Activated CD4-positive, alpha-beta T cell treated with anti-CD3 and anti-CD28 coated beads for 24 hours (primary cell): ENCODE data around the gene MYO1A.
"Not testable (repeated sequence)": the region's sequence is repeated elsewhere in the genome, so short reads cannot be mapped to it uniquely, and the experiment has no call there.

Experiments
- DNase-seq, 2 donors: peaks; one replicate each; pipeline ENCODE4 v3.0.0-alpha.2; 2020; ENCODE audit warnings: low read depth in 2 of 2

The MYO1A gene

DNA sequence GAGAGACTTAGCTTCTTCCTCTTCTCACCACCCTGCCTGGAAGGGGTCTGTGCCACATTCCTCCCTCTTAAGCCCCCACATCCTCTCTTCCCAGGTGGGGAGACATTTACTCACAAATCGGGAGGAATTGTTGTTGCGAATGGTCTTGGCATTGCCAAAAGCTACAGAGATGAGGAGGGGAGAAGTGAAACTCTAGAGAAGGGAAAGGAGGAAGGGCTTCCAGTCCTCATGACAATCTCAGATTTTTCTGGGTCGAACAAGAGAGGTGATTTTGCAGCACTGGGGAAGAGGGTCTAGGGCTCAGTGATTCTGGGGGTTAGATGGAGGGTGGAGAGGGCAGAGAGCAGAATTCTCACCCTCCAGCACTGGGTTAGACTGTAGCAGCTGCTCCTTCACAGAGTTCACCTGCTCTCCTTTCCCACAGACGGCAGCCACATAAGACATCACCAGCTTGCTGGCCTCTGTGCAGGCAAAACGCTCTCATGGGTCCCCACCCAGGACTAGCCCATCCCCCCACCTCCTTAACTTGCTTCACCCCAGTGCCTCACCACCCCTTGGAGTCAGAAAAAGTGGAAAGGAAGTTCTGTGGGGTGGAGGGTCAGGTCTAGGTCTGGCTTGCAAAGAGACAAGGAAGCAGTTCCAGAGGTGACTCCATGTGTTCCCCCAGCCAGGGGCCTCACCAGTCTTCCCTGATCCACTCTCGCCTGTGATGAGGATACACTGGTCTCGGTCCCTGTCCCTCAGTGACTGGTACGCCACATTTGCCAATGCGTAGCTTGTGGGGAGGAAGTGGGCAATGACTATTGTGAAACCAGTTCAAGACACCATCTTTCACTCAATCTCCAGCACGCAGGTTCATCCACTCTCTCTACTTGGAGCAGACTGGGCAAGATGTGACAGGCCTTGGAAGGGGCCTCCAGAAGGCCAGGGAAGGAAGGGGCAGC lies 2.7 kb downstream of the MYO1A start:
- no peak for DNase-seq

DNA sequence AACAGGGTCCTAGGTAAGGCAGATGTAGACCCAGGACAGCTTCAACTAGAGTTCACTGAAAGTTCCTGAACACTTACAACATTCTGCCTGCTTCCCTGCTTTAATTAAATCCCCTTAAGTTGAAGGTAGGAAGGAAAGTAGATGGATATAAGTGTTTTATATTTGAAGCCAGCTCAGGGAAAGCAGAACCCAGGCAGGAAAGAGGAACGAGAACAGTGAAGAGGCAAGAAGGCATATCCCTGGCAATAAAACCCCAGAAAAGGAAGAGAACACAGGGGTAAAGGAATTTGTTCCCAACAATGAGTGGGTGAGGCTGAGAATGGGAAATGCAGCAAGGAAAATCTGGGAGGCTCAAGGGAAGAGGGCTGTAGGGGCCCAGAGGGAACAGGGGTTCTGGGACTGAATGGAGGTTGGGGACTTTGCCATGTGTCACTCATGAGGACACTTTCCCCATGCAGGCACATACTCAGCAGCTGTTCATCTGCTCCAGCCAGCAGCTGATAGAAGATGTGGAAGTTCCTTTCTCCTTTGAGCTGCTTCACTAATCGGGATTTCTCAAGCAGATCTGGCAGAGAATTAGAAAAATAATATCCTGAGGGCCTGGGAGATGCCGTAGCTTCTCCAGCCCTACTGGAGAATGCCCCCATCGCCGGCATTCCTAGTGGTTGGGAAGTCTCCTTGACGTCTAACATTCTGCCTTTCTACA lies 3.7 kb downstream of the MYO1A start:
- no peak for DNase-seq

DNA sequence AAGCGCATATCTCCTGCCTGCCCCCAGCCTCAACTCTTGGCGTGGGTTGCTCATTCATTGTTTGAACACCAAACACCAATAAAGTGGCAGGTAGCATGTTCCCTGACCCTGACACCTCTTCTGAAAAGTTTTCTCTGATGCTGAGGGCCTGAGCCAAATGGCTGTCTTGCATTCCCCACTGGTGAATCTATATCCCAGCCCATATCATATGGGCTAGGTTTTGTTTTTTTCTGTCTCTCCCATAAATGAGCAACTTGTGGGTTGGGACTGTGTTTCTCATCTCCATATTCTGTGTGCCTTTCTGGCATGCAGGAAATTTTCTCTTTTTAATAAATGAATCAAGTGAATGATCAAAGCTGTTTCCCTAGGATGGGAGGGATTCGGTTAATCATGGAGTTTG lies 5.0 kb downstream of the MYO1A start:
- DNase-seq: no peak

DNA sequence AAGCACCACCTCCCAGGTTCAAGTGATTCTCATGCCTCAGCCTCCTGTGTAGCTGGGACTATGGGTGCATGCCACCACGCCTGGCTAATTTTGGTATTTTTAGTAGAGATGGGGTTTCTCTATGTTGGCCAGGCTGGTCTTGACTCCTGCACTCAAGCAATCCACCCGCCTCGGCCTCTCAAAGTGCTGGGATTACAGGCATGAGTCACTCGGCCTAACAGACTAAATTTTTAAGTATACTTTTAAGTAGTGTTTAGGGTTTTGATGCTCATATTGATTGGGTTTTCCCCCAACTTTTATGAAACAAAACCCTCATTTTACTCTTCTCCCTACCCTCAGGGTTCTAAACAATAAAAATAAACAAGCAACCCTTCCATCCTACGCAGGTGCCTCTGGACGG lies 5.5 kb downstream of the MYO1A start:
- DNase-seq: no peak

DNA sequence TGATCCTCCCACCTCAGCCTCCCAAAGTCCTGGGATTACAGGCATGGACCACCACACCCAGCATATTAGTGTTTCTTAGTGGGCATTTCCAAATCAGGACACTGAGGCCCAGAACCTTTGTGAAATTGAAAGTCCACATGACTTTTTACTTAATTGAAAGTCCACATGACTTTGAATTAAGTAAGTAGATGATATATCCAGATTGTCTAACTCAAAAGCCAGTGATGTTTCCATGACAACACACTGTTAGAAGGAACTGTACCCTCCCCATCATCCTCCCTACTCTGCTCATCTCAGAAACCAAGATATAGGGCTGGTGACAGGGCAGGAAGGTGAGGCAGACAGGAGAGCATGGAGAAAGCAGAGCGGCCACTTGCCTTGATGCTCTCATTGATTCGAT lies 7.2 kb downstream of the MYO1A start:
- no peak for DNase-seq

DNA sequence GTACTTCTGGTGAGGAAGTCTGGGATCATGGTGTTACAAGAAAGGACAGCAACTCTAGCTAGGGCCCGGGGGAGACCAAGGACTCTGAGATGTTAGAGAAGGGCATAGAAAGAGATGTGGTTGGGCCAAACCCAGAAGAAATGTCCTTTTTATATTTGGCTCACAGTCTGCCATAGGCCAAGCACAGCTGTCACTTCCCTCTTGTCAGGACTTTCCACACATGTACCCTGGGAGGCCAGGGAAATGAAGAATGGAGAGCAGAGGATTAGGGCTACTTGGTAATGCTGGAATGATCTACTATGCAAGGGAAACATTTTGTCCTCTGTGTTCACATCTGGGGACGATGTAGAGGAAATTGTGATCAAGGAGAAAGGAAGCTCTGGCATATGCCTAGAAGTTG lies 9.2 kb downstream of the MYO1A start:
- no peak for DNase-seq

DNA sequence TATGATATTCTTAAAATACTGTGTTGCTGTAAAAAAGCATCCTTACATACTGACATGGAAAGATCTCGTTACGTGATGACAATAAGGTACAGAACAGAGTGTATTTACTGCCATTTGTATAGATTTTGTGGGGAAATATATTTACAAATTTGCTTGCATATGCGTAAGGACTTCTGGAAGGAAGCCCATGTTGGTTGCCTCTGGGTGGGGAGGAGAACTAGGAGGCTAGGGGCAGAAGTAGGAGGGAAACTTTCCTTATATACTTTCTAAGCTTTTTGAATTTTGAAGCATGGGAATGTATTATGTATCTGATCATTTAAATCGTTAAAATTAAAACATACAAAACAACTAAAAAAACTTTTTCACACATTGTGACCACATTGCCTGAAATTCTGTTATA lies 9.7 kb downstream of the MYO1A start:
- DNase-seq: no peak

DNA sequence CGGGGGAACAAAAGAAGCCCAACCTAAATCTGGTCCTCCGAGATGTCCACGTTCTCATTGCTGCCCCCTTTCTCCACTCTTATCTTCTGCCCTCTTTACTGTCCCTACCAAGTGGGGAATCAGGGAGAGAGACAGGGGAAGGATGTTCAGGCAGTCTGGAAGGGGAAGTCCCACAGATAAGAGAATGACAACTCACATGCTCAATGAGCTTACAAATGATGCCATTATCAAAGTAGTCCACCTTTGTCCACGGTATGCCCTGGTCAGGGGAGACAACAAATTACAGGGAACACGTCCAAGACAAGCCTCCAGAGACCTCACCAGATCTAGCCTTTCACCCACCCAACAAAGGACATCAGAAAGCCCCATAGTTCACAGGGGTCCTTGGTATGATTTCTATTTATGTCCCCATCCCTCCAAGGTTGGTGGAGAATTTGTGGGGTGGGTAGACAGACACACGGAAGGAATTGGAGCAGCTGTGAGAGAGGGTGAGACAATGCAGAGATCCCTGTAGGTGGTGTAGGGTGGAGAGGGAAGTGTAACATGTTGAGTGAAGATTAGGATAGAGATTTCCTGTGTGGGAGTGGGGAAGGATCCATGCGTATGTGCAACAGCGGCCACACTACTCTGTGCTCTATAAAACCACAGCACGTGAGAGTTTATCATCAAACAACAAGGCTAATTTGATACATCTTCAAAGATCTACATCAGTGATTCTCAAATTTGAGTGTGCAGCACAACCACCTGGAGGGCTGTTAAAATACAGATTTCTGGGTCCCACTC lies 10.7 kb downstream of the MYO1A start:
- DNase-seq: no peak

DNA sequence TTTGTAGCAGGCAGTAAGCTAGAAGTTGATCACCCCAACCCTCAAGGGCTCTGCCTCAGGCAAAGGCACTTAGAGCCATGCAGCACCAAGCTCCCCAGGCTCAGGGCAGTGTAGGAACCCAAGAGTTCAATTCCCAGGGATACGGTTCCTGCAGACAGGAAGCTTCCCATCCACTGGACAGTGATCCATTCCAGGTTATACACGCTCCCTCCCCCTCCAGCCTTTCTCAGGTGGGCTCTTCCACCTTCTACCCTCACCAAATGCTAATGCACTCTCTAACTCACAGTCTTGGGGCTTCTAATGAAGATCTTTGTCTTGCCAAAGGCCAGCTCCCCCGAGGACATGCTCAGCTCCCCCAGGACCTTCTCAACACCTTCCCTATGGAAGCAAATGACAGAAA lies 12.7 kb downstream of the MYO1A start:
- no peak for DNase-seq

DNA sequence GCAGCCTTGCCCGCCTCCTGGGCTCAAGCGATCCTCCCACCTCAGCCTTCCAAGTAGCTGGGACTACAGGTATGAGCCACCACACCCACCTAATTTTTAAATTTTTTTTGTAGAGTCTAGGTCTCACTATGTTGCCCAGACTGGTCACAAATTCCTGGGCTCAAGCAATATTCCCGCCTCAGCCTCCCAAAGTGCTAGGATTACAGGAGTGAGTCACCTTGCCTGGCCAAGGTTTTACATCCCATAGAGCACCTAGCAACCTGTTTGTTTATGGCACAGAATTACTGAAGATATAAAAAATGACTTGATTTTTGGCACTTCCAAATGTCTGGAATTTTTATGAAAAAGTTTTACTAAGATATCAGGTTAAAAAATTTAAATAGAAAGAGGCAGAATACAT lies 16.5 kb downstream of the MYO1A start:
- no peak for DNase-seq

DNA sequence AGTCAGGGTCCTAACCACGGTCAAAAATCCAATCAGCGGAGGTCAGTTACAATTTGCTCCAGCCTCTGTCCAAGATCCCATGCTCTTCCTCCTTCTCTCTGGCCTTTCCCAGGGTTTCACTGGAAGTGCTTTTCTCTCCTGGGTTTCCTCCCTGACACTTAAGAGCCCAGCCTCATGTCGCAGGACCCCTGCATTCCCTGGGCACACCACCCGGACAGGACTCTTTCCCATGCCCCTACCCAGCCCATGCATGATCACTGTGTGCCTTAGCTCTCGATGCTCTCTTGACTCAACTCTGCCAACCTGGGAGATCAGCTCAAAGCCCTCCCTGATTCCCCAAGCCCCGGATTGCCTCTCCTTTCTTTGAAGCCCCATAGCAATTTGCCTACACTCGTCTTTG lies 18.1 kb downstream of the MYO1A start:
- no peak for DNase-seq

DNA sequence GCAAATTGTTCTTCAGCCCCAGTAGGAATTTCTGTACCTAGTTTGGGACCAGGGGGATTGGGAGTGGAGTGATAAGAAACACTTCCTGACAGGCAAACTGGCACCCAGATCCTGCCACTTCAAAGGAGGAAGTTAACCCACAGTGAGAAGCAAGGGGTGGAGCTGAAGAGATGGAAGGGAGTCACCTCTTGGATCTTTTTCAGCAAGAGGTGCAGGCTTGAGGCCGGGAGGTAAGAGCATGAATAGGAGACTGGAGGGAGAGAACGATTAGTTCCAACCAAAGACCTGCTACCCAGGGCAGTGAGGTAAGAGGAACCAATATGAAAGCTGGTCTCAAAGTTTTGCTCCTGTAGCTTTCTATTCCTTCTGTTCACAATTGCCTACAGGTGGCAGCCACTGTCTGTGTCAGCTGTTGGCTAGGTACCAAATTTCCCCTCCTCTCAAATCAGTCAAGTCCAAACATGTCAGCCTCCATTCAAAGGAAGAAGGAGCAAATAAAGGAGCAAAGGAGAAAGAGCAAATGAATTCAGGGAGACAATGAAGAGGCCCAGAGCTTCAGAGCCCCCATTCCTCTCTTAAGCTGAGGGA lies 18.7 kb downstream of the MYO1A start:
- DNase-seq: no peak

DNA sequence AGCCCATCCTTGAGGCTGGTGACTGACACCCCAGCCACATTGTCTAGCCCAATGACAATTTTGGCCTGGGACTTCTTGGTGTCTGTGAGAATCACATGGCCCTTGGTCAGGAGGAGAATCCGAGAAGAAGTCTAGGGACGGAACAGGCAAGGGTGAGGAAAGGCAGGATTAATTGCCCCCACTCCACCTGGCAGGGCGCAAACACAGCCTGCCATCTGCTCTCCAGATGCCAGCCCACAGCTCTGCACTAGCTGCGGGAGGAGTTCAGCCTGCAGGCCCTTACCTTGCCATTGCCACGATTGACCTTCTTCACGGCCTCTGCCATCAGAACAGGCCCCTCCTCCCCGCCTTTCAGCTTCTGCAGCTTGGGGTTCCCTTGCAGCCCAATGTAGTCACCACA lies 20.5 kb downstream of the MYO1A start:
- DNase-seq: no peak

DNA sequence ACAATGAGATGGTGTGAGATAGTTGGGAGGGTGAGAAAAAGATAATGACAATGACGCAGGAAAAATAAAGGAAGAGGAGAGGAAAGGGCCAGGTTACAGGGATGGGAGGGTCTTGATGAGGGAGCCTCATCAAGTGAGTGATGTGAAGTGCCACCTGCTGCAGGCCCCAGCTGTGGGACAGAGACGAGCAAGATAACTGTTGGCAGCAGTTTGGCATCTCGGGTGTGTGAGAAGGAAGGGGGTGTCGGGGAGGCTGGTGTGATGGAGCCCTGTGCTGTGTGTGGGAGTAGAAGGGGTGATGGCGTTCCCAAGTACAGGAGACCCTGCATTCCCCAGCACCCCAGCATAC lies 22.1 kb downstream of the MYO1A start:
- no peak for DNase-seq

DNA sequence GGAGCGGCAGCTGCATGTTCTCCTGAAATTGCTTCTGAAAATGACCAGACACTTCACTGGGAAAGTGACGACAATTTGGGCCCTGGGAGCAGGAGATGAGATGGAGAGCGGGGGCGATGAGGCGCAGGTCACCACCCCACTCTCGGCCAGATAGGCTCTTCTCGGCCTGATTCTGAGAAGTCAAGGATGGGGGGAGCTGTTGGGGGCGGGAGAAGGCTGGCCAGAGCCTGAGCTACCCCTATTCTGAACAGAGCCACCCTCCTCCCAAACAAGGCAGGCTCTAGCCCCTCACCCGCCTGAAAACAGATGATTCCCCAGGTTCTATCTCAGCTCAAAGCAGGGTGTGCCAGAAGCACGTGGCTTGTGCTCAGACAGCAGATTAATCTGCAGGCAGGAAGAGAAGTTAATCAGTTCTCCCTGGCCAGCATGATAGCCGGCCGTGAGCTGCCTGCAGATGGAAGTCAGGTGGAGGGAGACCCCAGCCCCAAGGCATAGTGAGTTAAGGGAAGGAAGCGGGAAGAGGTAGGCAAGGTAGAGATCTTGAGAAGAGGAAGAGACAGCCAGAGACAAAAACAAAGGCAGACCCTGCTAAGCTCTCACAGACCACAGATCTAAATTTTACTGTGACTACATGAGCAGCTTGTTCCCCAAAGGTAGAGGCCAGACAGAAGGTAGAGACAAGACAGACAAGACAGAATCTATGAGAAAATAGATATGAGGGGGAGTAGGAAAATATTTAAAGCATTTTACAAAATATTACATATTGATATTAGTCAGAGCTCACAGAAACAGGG lies 22.7 kb downstream of the MYO1A start:
- no peak for DNase-seq

DNA sequence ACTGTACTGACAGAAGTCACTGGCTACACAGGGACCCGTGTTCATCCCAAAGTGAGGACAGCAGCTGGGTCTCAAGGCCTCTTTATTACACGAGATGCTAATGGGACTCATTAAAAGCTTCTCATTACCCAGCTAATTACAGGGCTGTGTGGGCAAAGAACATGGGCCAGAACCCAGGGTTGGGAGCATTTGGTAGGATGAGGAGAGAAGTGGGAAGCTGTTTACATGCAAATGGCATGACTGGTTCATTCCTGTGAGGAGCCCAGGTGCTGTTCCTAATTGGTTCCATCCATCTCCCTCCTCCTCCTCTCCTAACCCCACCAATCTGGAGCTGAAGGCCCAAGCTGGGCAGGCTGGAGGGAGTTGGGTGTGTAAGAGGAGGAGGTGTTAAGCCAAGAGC lies 24.7 kb downstream of the MYO1A start:
- no peak for DNase-seq

DNA sequence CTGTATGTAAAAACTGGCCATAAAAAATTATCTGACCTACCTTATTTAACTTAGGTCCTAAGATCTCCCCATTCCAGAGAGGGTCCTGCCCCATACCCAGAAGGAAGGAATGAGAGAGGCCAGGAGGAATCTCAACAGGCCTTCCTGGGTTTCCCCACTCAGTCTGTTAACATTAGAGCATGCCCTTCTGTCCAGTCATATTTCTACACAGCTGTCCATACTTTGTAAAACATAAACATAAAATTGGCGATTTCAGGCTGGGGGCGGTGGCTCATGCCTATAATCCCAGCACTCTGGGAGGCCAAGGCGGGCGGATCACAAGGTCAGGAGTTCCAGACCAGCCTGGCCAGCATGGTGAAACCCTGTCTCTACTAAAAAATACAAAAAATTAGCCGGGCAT lies 27.6 kb downstream of the MYO1A start:
- DNase-seq: not testable (repeated sequence)

DNA sequence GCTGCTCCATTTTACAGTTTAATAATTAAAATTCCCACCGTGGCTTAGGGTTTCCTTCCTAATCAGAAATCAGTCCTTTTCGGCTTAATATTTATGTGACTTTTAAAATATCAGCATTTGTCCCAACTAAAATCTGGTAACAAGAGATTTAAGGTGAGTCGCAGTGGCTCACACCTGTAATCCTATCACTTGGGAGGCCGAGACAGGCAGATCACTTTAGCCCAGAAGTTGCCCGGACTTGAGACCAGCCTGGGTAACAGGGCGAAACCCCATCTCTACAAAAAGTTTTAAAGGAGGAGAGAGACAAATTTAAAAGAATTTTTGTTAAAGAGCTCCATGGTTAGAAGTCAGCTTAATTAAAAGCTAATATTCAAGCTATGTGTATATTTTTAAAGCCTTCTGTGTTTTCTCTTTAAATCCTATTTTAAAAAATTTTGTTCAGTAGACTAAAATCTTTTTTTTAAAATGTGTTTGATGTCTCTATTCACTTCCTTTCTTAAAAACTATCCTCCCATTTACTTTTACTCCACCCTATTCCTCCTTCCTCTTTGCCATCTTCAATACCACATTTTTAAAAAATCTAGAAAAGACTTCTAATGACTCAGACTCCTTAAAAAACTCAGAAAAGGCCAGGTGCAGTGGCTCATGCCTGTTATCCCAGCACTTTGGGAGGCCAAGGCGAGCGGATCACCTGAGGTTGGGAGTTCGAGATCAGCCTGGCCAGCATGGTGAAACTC lies 29.8 kb downstream of the MYO1A start:
- DNase-seq: no peak

DNA sequence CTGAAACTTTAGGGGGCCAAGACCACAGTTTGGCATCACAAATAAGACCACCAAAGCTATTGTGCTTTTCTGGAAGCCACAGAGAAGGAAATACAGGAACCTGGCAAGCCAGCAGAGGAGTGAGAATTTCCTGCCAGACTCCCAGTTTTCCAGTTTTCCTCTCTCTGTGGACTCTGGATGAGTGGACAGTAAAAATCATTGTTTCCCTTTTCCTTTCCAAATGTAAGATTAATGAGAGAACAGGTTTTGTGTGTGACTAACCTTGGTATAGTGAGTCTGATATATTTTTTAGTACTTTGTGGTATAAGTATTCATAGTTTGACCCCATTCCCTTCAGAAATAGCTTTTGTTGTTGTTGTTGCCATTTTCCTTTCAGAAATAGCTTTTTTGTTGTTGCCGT lies 31.0 kb downstream of the MYO1A start:
- no peak for DNase-seq

DNA sequence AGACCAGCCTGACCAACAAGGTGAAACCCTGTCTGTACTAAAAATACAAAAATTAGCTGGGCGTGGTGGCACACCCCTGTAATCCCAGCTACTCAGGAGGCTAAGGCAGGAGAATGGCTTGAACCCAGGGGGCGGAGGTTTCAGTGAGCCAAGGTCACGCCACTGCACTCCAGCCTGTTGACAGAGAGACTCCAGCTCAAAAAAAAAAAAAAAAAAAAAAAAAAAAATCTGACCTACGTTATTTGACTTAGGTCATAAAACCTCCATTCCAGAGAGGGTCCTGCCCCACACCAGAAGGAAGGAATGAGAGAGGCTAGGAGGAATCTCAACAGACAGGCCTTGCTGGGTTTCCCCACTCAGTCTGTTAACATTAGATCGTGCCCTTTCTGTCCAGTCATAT lies 31.6 kb downstream of the MYO1A start:
- not testable (repeated sequence) for DNase-seq

DNA sequence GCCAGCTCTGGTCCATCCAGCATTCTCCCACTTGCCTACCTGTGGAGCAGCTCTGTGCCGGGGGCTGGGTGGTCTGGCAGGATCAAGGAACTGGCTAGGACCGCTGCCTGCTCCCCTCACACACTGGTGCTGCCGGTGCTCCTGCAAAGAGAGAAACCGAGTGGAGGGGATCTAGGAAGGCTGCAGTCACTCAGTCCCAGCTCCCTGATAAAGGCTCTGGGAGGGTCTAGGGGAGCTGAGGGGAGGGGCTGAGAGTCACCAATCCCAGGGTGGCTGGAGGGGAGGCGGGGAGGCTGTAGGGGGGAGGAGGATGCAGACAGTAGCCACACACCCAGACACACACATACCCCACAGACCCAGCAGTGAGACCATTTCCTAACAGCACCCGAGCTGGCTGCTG lies 33.6 kb downstream of the MYO1A start, which contains the start of gene TAC3:
TSS of gene TAC3 (minus strand) at position 182 of the 400 bp plus-strand sequence. CDS start 732 bp downstream, outside the sequence.
- DNase-seq: no peak
